Glutamatergic neuron (in vitro differentiated cells): ENCODE data around the gene OLFM1. TPM values are rescaled to one million over a fixed set of nuclear protein-coding genes. Genes with fewer than 3 reads are reported as not detected.
A peak's percentile ranks its signal among the peaks of the same experiment; 100 is the strongest.

Source experiments
- DNase-seq: peaks from one replicate; pipeline ENCODE4 v3.0.0; 2022
- H3K27ac Mint-ChIP-seq: one replicate; pipeline ENCODE4 v1.8.0; 2020; ENCODE audit warnings: mild to moderate bottlenecking, mixed read lengths, inconsistent platforms; ENCODE audit not compliant: unreplicated experiment
- H3K27me3 Mint-ChIP-seq: one replicate; pipeline ENCODE4 v1.8.0; 2020; ENCODE audit warnings: mild to moderate bottlenecking, moderate library complexity, mixed read lengths, inconsistent platforms; ENCODE audit not compliant: unreplicated experiment
- H3K36me3 Mint-ChIP-seq: one replicate; pipeline ENCODE4 v1.8.0; 2020; ENCODE audit warnings: mild to moderate bottlenecking, mixed read lengths, inconsistent platforms; ENCODE audit not compliant: unreplicated experiment
- H3K4me1 Mint-ChIP-seq: one replicate; pipeline ENCODE4 v1.8.0; 2020; ENCODE audit warnings: mild to moderate bottlenecking, low read depth, mixed read lengths, inconsistent platforms; ENCODE audit not compliant: unreplicated experiment
- H3K4me3 Mint-ChIP-seq: one replicate; pipeline ENCODE4 v1.8.0; 2020; ENCODE audit warnings: mild to moderate bottlenecking, mixed read lengths, inconsistent platforms; ENCODE audit not compliant: unreplicated experiment
- H3K9me3 Mint-ChIP-seq: one replicate; pipeline ENCODE4 v1.8.0; 2020; ENCODE audit warnings: mild to moderate bottlenecking, moderate library complexity, mixed read lengths, inconsistent platforms; ENCODE audit not compliant: unreplicated experiment
- CTCF ChIP-seq: fragments of 200-600 bp; sonication (generic); IDR thresholded peaks from one replicate; pipeline ENCODE4 v1.5.0; 2021; ENCODE audit not compliant: partially characterized antibody, unreplicated experiment
- total RNA-seq: library from RNA; stranded (reverse); fragmentation: NEBNext Ultra II Directional; extraction: Animal tissue kit (Norgen Biotek cat#: 25700); gene quantifications from one replicate; pipeline ENCODE4 v1.2.1, GENCODE V29; 2021; ENCODE audit not compliant: unreplicated experiment

OLFM1 gene
- total RNA-seq, 1 donor from 2014 or later = 387 TPM

- no peak for DNase-seq
- H3K4me1 Mint-ChIP-seq = peaks cover 46% of the 10 kb centered on the region
- H3K36me3 Mint-ChIP-seq = peaks cover 6% of the 10 kb centered on the region
- no peak for TF ChIP-seq CTCF
- peaks cover 19% of the 10 kb centered on the region for H3K27me3 Mint-ChIP-seq
- peak overlapping the region; percentile 87 for H3K4me3 Mint-ChIP-seq
- peak overlapping the region; percentile 75 for H3K27ac Mint-ChIP-seq
- peaks cover 12% of the 10 kb centered on the region for H3K9me3 Mint-ChIP-seq
Observed at GRCh38 chr9:135088979-135089847, 1.7 kb downstream of the OLFM1 start.

- Mint-ChIP-seq H3K9me3 (peaks cover 14% of the 10 kb centered on the region), H3K4me1 (peaks cover 50% of the 10 kb centered on the region), H3K4me3 (peak overlapping the region; percentile 87), H3K27ac (no peak overlapping the region), H3K27me3 (peaks cover 17% of the 10 kb centered on the region), H3K36me3 (peaks cover 6% of the 10 kb centered on the region)
- DNase-seq = no peak
- no peak for TF ChIP-seq CTCF
Observed at GRCh38 chr9:135090081-135090480, 2.6 kb downstream of the OLFM1 start.

- no peak for DNase-seq
- H3K27ac Mint-ChIP-seq = peak overlapping the region; percentile 50
- H3K4me3 Mint-ChIP-seq = peak overlapping the region; percentile 87
- TF ChIP-seq CTCF = no peak
- peaks cover 13% of the 10 kb centered on the region for H3K27me3 Mint-ChIP-seq
- H3K36me3 Mint-ChIP-seq = peaks cover 7% of the 10 kb centered on the region
- peaks cover 53% of the 10 kb centered on the region for H3K4me1 Mint-ChIP-seq
- peaks cover 18% of the 10 kb centered on the region for H3K9me3 Mint-ChIP-seq
Observed at GRCh38 chr9:135090547-135090946, 3.1 kb downstream of the OLFM1 start.

GRCh38 chr9:135091545-135091944 lies 4.1 kb downstream of the OLFM1 start:
- Mint-ChIP-seq H3K27me3 (peaks cover 13% of the 10 kb centered on the region), H3K36me3 (peaks cover 10% of the 10 kb centered on the region), H3K4me3 (peak overlapping the region; percentile 37), H3K27ac (no peak overlapping the region), H3K9me3 (peaks cover 18% of the 10 kb centered on the region), H3K4me1 (peaks cover 49% of the 10 kb centered on the region)
- TF ChIP-seq CTCF = no peak
- DNase-seq = no peak

GRCh38 chr9:135093111-135093510 lies 5.6 kb downstream of the OLFM1 start:
- H3K27ac Mint-ChIP-seq = peak overlapping the region; percentile 41
- no peak for DNase-seq
- peak overlapping the region; percentile 72 for H3K4me3 Mint-ChIP-seq
- H3K36me3 Mint-ChIP-seq = peaks cover 16% of the 10 kb centered on the region
- H3K4me1 Mint-ChIP-seq = peaks cover 61% of the 10 kb centered on the region
- peaks cover 22% of the 10 kb centered on the region for H3K9me3 Mint-ChIP-seq
- H3K27me3 Mint-ChIP-seq = peaks cover 15% of the 10 kb centered on the region
- no peak for TF ChIP-seq CTCF
